ENCODE measurements around the gene ARFGAP3. TPM values are rescaled to one million over a fixed set of nuclear protein-coding genes. Genes with fewer than 3 reads are reported as not detected.
"Not testable (repeated sequence)": the region's sequence is repeated elsewhere in the genome, so short reads cannot be mapped to it uniquely, and the experiment has no call there.

ARFGAP3 gene
- total and polyA plus RNA-seq, 11 donors, result 13.3 to 34.0 (median 25.1) TPM

GRCh38 chr22:42758931-42759629 is 98.0 kb downstream of the ARFGAP3 start:
- H3K4me3 ChIP-seq, result no peak overlapping the region
- intact Hi-C loops (cut with DNase I), result no loop called here
- ATAC-seq (no peak), DNase-seq (no peak)
- H3K27me3 ChIP-seq, result no peaks in the 10 kb centered on the region
- WGBS, 4 donors, result 91 to 93% (median 92%) methylated on average over 23 of the region's 23 CpGs
- H3K4me1 ChIP-seq, result peaks cover 0 to 9% (median 2%) of the 10 kb centered on the region in 12 donors
- no peak for TF ChIP-seq POLR2A (IDR thresholded peaks at IDR 0.05)
- TF ChIP-seq, protein P1, sequence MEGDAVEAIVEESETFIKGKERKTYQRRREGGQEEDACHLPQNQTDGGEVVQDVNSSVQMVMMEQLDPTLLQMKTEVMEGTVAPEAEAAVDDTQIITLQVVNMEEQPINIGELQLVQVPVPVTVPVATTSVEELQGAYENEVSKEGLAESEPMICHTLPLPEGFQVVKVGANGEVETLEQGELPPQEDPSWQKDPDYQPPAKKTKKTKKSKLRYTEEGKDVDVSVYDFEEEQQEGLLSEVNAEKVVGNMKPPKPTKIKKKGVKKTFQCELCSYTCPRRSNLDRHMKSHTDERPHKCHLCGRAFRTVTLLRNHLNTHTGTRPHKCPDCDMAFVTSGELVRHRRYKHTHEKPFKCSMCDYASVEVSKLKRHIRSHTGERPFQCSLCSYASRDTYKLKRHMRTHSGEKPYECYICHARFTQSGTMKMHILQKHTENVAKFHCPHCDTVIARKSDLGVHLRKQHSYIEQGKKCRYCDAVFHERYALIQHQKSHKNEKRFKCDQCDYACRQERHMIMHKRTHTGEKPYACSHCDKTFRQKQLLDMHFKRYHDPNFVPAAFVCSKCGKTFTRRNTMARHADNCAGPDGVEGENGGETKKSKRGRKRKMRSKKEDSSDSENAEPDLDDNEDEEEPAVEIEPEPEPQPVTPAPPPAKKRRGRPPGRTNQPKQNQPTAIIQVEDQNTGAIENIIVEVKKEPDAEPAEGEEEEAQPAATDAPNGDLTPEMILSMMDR (IDR thresholded peaks at IDR 0.05), result no peak
- H3K36me3 ChIP-seq, result no peaks in the 10 kb centered on the region
- no peaks in the 10 kb centered on the region for H3K9me3 ChIP-seq
- H3K27ac ChIP-seq, result no peak overlapping the region

DNA sequence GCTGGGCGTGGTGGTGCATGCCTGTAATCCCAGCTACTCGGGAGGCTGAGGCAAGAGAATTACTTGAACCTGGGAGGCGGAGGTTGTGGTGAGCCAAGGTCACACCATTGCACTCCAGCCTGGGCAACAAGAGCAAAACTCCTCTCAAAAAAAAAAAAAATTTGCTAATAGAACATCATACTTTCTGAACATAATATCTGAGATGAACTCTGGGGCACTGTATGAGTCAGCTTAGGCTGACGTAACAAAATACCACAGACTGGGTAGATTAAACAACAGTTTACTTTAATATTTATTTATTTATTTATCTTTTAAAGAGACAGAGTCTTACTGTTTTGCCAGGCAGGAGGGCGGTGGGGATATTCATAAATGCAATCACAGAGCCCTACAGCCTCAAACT is 101.5 kb downstream of the ARFGAP3 start:
- DNase-seq; H3K27ac ChIP-seq; H3K9me3 ChIP-seq; intact Hi-C loops (cut with DNase I); H3K27me3 ChIP-seq; H3K36me3 ChIP-seq; H3K4me3 ChIP-seq: not testable (repeated sequence)
- peaks cover 4 to 28% (median 20%) of the 10 kb centered on the region in 12 donors for H3K4me1 ChIP-seq
- WGBS, 4 donors, result 83 to 89% (median 88%) methylated on average over 5 of the region's 5 CpGs
- ATAC-seq, result peak in 1 of 4 donors; percentile 21

DNA sequence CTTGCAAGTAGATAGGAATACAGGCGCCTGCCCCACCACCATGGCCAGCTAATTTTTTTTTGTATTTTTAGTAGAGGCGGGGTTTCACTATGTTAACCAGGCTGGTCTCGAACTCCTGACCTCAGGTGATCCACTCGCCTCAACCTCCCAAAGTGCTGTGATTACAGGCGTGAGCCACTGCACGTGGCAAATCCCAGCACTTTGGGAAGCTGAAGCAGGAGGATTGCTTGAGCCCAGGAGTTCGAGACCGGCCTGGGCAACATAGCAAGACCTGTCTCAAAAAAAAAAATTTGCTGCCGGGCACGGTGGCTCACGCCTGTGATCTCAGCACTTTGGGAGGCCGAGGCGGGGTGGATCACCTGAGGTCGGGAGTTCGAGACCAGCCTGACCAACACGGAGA is 102.0 kb downstream of the ARFGAP3 start:
- WGBS, 4 donors, result 93 to 97% (median 95%) methylated on average over 15 to 16 of the region's 16 CpGs
- peaks cover 4 to 28% (median 20%) of the 10 kb centered on the region in 12 donors for H3K4me1 ChIP-seq
- H3K4me3 ChIP-seq; ATAC-seq; DNase-seq; H3K27ac ChIP-seq; H3K9me3 ChIP-seq; H3K27me3 ChIP-seq; H3K36me3 ChIP-seq; intact Hi-C loops (cut with DNase I): not testable (repeated sequence)

DNA sequence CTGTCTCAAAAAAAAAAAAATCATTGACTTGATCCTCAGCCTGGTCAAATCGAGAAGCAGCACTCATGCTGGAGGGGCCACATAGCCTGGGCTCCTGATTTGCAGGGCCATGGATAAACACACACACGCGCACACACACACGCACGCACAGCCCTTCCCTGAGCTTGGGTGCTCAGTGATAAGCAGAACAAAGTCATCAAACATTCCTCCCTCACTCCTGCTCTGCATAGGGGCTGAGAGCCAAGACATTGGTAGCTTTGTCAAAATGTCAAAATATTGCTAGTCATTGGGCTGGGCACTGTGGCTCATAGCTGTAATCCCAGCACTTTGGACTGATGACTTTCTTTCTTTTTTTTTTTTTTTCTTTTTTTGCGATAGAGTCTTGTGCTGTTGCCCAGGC is 102.4 kb downstream of the ARFGAP3 start:
- 47 to 56% (median 50%) methylated on average over 6 of the region's 6 CpGs for WGBS, 4 donors
- TF ChIP-seq POLR2A (IDR thresholded peaks at IDR 0.05), result no peak
- TF ChIP-seq, protein P1 (IDR thresholded peaks at IDR 0.05), result no peak
- Histone ChIP-seq H3K27ac (peak overlapping the region in 1 of 12 donors; percentile 14), H3K4me1 (peaks cover 4 to 30% (median 20%) of the 10 kb centered on the region in 12 donors), H3K4me3 (no peak overlapping the region), H3K27me3 (no peaks in the 10 kb centered on the region), H3K36me3 (no peaks in the 10 kb centered on the region), H3K9me3 (no peaks in the 10 kb centered on the region)
- intact Hi-C loops (cut with DNase I), result no loop called here
- ATAC-seq (peak in 3 of 4 donors; percentile 6 to 43 (median 23)), DNase-seq (no peak)

DNA sequence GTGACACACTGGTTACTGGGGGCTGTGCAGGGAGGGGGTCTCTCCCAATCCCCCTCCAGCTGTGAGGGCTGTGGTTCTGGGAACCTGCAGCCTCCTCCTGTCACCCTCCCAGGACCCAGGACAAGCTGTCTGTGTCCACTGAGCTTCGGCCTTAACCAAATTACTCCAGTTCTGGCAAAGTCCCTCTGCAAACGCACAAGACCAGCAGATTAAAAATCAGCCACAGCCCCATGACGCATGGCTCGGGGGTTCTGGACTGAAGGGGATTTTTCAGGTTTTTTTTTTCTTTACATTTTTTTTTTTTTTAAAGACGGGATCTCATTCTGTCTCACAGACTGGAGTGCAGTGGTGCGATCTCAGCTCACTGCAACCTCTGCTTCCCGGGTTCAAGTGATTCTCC is 104.2 kb downstream of the ARFGAP3 start:
- no peaks in the 10 kb centered on the region for H3K27me3 ChIP-seq
- ATAC-seq (peak in 2 of 4 donors; percentile 4 to 5), DNase-seq (peak in 1 of 5 donors; percentile 43)
- no peak for TF ChIP-seq POLR2A (IDR thresholded peaks at IDR 0.05)
- TF ChIP-seq, protein P1 (IDR thresholded peaks at IDR 0.05), result no peak
- intact Hi-C loops (cut with DNase I), result no loop called here
- H3K36me3 ChIP-seq, result no peaks in the 10 kb centered on the region
- 73 to 86% (median 77%) methylated on average over 7 of the region's 7 CpGs for WGBS, 4 donors
- peaks cover 7 to 47% (median 36%) of the 10 kb centered on the region in 12 donors for H3K4me1 ChIP-seq
- peak overlapping the region in 11 of 12 donors; percentile 59 to 92 (median 77) for H3K27ac ChIP-seq
- H3K4me3 ChIP-seq, result no peak overlapping the region
- no peaks in the 10 kb centered on the region for H3K9me3 ChIP-seq

All from heart left ventricle (tissue), 16 donors.